HEK293T (cell line): ENCODE data around the gene NFATC1.

Experiments
- CTCF ChIA-PET: fragments of 350-600 bp; formaldehyde crosslinking; extraction: SDS; loops from one replicate; lab custom pipeline; 2021; ENCODE audit warnings: antibody characterized with exemption, inconsistent platforms; lab: Yijun Ruan, JAX
- POLR2A ChIA-PET: fragments of 350-600 bp; formaldehyde crosslinking; extraction: SDS; loops from one replicate; lab custom pipeline; 2020; ENCODE audit warnings: antibody characterized with exemption, inconsistent platforms; lab: Yijun Ruan, JAX
- DNase-seq: peaks from one replicate; pipeline ENCODE4 v3.0.0; 2012; ENCODE audit warnings: mixed read lengths; ENCODE audit errors: extremely low spot score
- BHLHE40 ChIP-seq: fragments of 450-650 bp; IDR thresholded peaks from 2 replicates; pipeline ENCODE4 v1.6.1; 2016; ENCODE audit warnings: mild to moderate bottlenecking, moderate library complexity, borderline replicate concordance
- CTBP1 ChIP-seq: fragments of 450-650 bp; IDR thresholded peaks from 2 replicates; pipeline ENCODE4 v1.6.1; 2016; ENCODE audit warnings: borderline replicate concordance
- FOXK2 ChIP-seq: fragments of 450-650 bp; IDR thresholded peaks from 2 replicates; pipeline ENCODE4 v1.6.1; 2016; ENCODE audit warnings: mild to moderate bottlenecking
- FOXM1 ChIP-seq: fragments of 450-650 bp; IDR thresholded peaks from 2 replicates; pipeline ENCODE4 v1.6.1; 2017; ENCODE audit warnings: mild to moderate bottlenecking, borderline replicate concordance
- HDGF ChIP-seq: fragments of 450-650 bp; IDR thresholded peaks from 2 replicates; pipeline ENCODE4 v1.6.1; 2017; ENCODE audit warnings: antibody characterized with exemption, borderline replicate concordance
- L3MBTL2 ChIP-seq: fragments of 450-650 bp; conservative IDR thresholded peaks from 2 replicates; pipeline ENCODE4 v1.6.1; 2016; ENCODE audit warnings: mild to moderate bottlenecking
- LEF1 ChIP-seq: fragments of 450-650 bp; IDR thresholded peaks from 2 replicates; pipeline ENCODE4 v1.6.1; 2017; ENCODE audit warnings: mild to moderate bottlenecking, borderline replicate concordance
- NFRKB ChIP-seq: fragments of 450-650 bp; IDR thresholded peaks from 2 replicates; pipeline ENCODE4 v1.6.1; 2016; ENCODE audit warnings: mild to moderate bottlenecking, moderate library complexity
- TARDBP ChIP-seq: fragments of 450-650 bp; IDR thresholded peaks from 2 replicates; pipeline ENCODE4 v1.6.1; 2016
- ZNF384 ChIP-seq: fragments of 450-650 bp; IDR thresholded peaks from 2 replicates; pipeline ENCODE4 v1.6.1; 2016
- TF ChIP-seq, protein P1 (sequence below): fragments of 450-650 bp; IDR thresholded peaks from 2 replicates; pipeline ENCODE4 v1.6.1; 2016

NFATC1 gene

DNA sequence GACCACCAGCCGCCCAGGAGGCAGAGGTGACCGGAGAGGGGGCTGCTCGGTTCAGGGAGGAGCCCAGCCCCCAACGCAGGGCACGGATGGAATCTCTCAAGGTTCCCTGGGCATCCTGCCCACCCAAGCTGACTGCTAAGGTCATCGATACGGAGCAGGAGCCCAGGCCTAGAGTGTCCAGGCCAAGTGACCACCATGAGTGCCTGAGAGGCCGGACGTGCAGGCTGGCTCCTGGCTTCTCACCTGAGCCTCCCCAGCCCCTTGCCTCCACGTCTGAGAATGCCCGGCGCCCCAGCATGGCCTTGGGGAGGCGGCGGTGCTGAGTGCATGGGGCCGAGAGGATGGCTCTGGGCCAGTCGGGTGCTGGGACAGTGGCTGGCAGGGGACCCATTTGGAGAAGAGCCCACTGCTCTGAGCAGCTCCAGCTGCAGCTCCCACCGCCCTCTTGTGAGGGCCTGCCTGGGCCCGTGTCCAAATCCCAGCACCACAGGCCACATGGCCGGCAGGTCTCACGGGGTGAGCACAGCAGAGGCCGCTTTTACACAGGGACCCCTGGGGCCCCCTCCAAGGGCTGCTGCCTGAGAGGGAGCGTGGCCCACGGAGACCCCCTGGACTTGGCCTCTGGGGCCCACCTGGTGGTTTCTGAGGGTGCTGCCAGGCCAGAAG, 181.1 kb downstream of the NFATC1 start:
- DNase-seq = no peak
- ChIA-PET CTCF (no interaction called here), POLR2A (interaction anchor here (0.6 kb wide), 1 partner anchor 596 kb away, joined by 3 read pairs; no protein-coding TSS in a partner anchor)
- TF ChIP-seq FOXM1 (no peak), BHLHE40 (no peak), TARDBP (no peak), CTBP1 (no peak), NFRKB (no peak)

DNA sequence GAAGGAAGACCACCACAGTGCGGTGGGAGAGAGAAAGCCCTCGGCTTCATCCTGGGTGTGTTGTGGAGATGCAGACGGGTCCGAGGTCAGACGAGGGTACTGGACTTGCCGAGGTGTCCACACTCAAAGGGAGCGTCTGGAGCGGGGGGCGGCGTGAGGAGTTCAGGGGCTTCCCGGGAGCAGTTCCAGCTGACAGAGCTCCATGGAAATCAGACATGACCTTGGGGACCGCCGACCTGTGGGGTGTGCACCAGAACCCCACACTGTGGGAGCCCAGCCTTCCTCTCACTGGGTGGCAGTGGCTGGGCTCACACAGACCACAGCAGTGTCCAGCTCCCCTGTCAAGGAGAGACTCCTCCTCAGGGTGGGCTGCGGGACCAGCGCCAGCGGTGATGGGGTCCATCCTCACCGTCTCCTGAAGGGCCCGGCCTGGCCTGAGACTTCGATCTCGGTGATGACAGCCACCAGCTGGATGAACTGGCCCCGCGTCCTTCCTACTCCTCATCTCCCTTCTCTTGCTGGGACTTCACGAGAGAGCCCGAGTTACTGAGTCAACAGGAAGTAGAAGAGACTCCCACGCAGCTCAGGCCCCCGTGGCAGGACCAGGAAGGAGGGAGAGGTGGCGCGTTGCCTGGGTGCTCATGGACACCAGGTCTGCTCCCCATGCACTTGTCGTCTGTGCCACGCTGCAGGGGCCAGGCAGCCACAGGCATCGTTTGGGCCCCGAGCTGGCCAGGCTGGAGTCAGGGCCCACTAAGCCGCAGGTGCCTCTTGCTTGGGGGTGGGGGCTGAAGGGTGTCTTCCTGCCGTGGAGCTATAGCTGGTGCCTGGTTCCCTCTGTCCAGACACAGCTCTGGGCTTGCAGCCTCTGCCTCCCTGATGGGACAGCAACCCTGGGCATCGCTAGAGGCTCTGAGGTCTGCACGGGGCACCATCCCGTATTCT, 182.0 kb downstream of the NFATC1 start:
- ChIA-PET POLR2A (no interaction called here), CTCF (no interaction called here)
- TF ChIP-seq, protein P1, sequence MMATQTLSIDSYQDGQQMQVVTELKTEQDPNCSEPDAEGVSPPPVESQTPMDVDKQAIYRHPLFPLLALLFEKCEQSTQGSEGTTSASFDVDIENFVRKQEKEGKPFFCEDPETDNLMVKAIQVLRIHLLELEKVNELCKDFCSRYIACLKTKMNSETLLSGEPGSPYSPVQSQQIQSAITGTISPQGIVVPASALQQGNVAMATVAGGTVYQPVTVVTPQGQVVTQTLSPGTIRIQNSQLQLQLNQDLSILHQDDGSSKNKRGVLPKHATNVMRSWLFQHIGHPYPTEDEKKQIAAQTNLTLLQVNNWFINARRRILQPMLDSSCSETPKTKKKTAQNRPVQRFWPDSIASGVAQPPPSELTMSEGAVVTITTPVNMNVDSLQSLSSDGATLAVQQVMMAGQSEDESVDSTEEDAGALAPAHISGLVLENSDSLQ = no peak
- TF ChIP-seq BHLHE40 = no peak
- no peak for TF ChIP-seq ZNF384
- TF ChIP-seq FOXK2 = no peak
- TF ChIP-seq HDGF = no peak
- no peak for TF ChIP-seq TARDBP
- DNase-seq = no peak

DNA sequence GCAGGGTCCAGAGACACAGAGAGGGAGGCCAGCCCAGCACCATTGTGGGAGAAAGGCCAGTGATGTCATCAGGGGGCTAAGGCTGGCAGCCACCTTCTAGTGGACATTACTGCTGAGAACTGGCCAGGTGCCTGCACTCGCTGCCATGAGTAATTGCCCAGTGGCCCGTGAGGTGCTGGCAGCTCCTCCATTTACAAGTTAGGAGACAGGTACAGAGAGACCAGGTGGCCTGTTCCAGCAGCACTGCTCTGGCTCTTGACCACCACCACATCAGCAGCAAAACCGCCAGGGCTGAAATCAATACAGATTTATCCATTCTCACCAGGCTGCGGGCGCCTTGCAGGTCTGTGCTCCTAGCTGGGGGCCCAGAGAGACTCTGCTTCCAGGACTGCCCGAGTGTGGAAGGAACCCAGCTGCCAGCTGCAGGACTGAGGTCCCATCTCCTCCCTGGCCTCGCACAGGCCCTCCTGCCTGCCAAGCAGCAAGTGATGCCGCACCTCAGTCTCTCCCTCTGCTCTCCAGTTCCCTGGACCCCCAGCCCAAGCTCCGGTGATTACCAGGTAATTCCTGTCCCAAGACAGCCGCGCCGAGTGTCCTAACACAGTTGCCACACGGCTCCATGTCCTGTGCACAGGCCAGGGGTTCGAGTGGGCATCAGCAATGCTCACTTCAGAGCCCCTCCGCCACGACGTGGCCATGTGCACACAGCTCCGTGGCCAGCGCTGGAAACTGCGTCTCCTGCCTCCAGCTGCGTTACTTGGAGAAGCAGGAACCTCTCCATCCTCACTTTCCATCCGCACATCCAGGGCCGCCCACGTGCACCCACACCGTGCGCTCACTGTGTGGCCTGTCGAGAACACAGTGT, 182.9 kb downstream of the NFATC1 start:
- DNase-seq = no peak
- CTCF ChIA-PET = no interaction called here
- POLR2A ChIA-PET = no interaction called here
- TF ChIP-seq ZNF384 (no peak), FOXK2 (no peak), LEF1 (no peak), L3MBTL2 (no peak)
